Karpas-422 (cell line): ENCODE data around the gene RARA. TPM values are rescaled to one million over a fixed set of nuclear protein-coding genes. Genes with fewer than 3 reads are reported as not detected.
A peak's percentile ranks its signal among the peaks of the same experiment; 100 is the strongest.
"Not testable (repeated sequence)": the region's sequence is repeated elsewhere in the genome, so short reads cannot be mapped to it uniquely, and the experiment has no call there.

Experiments
- DNase-seq: peaks from one replicate; pipeline ENCODE4 v3.0.0-alpha.2; 2015
- H2AFZ ChIP-seq: fragments of 200-600 bp; sonication (generic); 2 replicates; pipeline ENCODE4 v1.6.1; 2014; ENCODE audit warnings: antibody characterized with exemption, low read length, mixed read lengths
- H3K27ac ChIP-seq: fragments of 200-600 bp; sonication (generic); 2 replicates; pipeline ENCODE4 v1.5.1; 2014; ENCODE audit warnings: mild to moderate bottlenecking, low read length, moderate library complexity
- H3K27me3 ChIP-seq: fragments of 200-600 bp; sonication (generic); 2 replicates; pipeline ENCODE4 v1.6.1; 2014; ENCODE audit warnings: low read length, mixed read lengths
- H3K36me3 ChIP-seq: fragments of 200-600 bp; sonication (generic); 2 replicates; pipeline ENCODE4 v1.6.1; 2014; ENCODE audit warnings: low read length, mixed read lengths; ENCODE audit not compliant: insufficient read depth
- H3K4me1 ChIP-seq: fragments of 200-600 bp; sonication (generic); 2 replicates; pipeline ENCODE4 v1.6.1; 2014; ENCODE audit warnings: mild to moderate bottlenecking, low read length, mixed read lengths
- H3K4me2 ChIP-seq: fragments of 200-600 bp; sonication (generic); 2 replicates; pipeline ENCODE4 v1.6.1; 2014; ENCODE audit warnings: low read length, low read depth, mild to moderate bottlenecking; ENCODE audit not compliant: poor library complexity, severe bottlenecking
- H3K4me3 ChIP-seq: fragments of 200-600 bp; sonication (generic); 2 replicates; pipeline ENCODE4 v1.5.1; 2014; ENCODE audit warnings: mild to moderate bottlenecking, antibody characterized with exemption, low read length, mixed read lengths
- H3K79me2 ChIP-seq: fragments of 200-600 bp; sonication (generic); 2 replicates; pipeline ENCODE4 v1.6.1; 2014; ENCODE audit warnings: mild to moderate bottlenecking, low read length, mixed read lengths
- H3K9ac ChIP-seq: fragments of 200-600 bp; sonication (generic); 2 replicates; pipeline ENCODE4 v1.6.0; 2014; ENCODE audit warnings: low read length
- H3K9me2 ChIP-seq: fragments of 200-600 bp; sonication (generic), shearing (Covaris generic); replicated peaks from 2 replicates; pipeline ENCODE4 v1.6.0; 2014; ENCODE audit warnings: mild to moderate bottlenecking, low read length, moderate library complexity; ENCODE audit not compliant: insufficient read depth
- H3K9me3 ChIP-seq: fragments of 300-700, 200-600 bp; sonication (generic); 2 replicates; pipeline ENCODE4 v1.6.1; 2014; ENCODE audit warnings: low read length, mixed read lengths
- H4K20me1 ChIP-seq: fragments of 200-600 bp; sonication (generic); 2 replicates; pipeline ENCODE4 v1.6.1; 2014; ENCODE audit warnings: mild to moderate bottlenecking, antibody characterized with exemption, low read length, low read depth; ENCODE audit not compliant: insufficient read depth
- total RNA-seq: library from RNA; depleted of rRNA; stranded (reverse); fragments of >200 nt; shearing (Covaris generic); gene quantifications from 2 replicates; pipeline ENCODE4 v1.2.3, GENCODE V29; 2014; ENCODE audit warnings: low replicate concordance

The RARA gene
- total RNA-seq, 1 experiment from 2014 or later = 21.8 TPM

DNA sequence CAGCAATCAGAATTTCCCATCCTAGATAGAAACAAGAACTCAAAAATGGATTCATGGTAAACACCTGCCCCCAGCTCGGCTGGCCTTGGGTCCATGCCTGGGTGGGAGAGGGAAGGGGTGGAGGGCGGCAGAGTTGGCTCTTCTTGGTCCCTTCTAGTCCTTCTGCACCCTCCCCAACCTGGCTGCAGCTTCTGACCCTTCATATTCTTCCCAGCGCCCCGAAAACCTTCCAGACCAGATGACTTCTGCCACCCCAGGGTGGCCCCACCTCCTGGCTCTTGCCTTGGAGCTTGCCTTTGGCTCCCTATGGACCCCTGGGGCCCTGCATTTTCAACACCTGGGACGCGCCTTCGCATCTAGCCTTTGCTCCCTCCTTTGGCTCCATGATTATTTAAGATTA lies 60.9 kb downstream of the RARA start:
- Histone ChIP-seq H3K36me3 (no peaks in the 10 kb centered on the region), H3K9me2 (no peaks in the 10 kb centered on the region), H3K9me3 (no peaks in the 10 kb centered on the region), H4K20me1 (no peaks in the 10 kb centered on the region), H3K4me1 (no peaks in the 10 kb centered on the region), H3K4me2 (no peak overlapping the region), H3K4me3 (no peak overlapping the region), H3K27me3 (no peaks in the 10 kb centered on the region), H3K27ac (no peak overlapping the region), H3K9ac (no peak overlapping the region), H2AFZ (no peak overlapping the region), H3K79me2 (no peaks in the 10 kb centered on the region)
- no peak for DNase-seq

GRCh38 chr17:40371261-40371929 lies 62.4 kb downstream of the RARA start:
- Histone ChIP-seq H3K9me2 (no peaks in the 10 kb centered on the region), H4K20me1 (no peaks in the 10 kb centered on the region), H3K36me3 (no peaks in the 10 kb centered on the region), H3K79me2 (no peaks in the 10 kb centered on the region), H3K27ac (no peak overlapping the region), H3K9ac (no peak overlapping the region), H2AFZ (no peak overlapping the region), H3K4me1 (no peaks in the 10 kb centered on the region), H3K27me3 (no peaks in the 10 kb centered on the region), H3K4me3 (no peak overlapping the region), H3K4me2 (no peak overlapping the region), H3K9me3 (no peaks in the 10 kb centered on the region)
- DNase-seq = peak; percentile 88

GRCh38 chr17:40372031-40372430 lies 63.1 kb downstream of the RARA start:
- Histone ChIP-seq H3K27me3 (no peaks in the 10 kb centered on the region), H3K9me3 (no peaks in the 10 kb centered on the region), H3K9ac (no peak overlapping the region), H3K36me3 (no peaks in the 10 kb centered on the region), H4K20me1 (no peaks in the 10 kb centered on the region), H3K4me1 (no peaks in the 10 kb centered on the region), H3K4me3 (no peak overlapping the region), H3K79me2 (no peaks in the 10 kb centered on the region), H2AFZ (no peak overlapping the region), H3K27ac (no peak overlapping the region), H3K4me2 (no peak overlapping the region), H3K9me2 (no peaks in the 10 kb centered on the region)
- no peak for DNase-seq

- H3K4me2 ChIP-seq, H3K4me1 ChIP-seq, H3K9me3 ChIP-seq, H3K27ac ChIP-seq, H3K79me2 ChIP-seq, DNase-seq, H3K9me2 ChIP-seq, H3K27me3 ChIP-seq, H3K9ac ChIP-seq, H3K36me3 ChIP-seq, H2AFZ ChIP-seq, H4K20me1 ChIP-seq, H3K4me3 ChIP-seq: not testable (repeated sequence)
These were observed 63.7 kb downstream of the RARA start for GRCh38 chr17:40372644-40373043.

DNA sequence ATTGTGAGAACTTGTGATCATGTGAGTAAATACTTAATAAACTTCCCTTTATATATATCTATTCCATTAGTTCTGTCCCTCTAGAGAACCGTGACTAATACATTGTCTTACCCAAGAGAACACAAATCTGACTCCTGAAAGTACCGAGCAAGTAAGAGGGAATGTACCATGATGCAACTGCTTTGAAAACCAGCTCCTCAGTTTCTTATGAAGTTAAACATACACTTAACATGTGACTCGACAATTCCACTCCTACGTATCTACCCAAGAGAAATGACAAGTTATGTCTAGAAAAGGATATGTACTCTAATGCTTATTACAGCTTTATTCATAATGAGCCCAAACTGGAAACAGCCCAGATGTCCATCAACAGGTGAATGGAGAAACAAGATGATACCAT lies 64.3 kb downstream of the RARA start:
- Histone ChIP-seq H3K9ac (no peak overlapping the region), H3K27ac (no peak overlapping the region), H3K4me1 (no peaks in the 10 kb centered on the region), H3K79me2 (no peaks in the 10 kb centered on the region), H2AFZ (no peak overlapping the region), H3K4me3 (no peak overlapping the region), H3K27me3 (no peaks in the 10 kb centered on the region), H4K20me1 (no peaks in the 10 kb centered on the region), H3K4me2 (no peak overlapping the region), H3K36me3 (no peaks in the 10 kb centered on the region), H3K9me3 (no peaks in the 10 kb centered on the region), H3K9me2 (no peaks in the 10 kb centered on the region)
- DNase-seq = no peak

DNA sequence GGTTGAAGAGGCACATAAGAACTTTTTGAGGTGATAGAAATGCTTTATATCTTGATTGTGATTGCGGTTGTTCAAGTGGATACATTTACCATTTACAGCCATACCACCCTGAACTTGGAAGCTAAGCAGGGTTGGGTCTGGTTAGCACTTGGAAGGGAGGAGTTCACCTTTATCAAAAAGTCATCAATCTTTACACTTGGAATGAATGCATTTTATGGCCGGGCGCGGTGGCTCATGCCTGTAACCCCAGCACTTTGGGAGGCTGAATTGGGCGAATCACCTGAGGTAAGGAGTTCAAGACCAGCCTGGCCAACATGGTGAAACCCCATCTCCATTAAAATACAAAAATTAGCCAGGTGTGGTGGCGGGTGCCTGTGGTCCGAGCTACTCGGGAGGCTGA lies 65.0 kb downstream of the RARA start:
- Histone ChIP-seq H3K27me3 (no peaks in the 10 kb centered on the region), H3K4me2 (no peak overlapping the region), H4K20me1 (no peaks in the 10 kb centered on the region), H3K4me3 (no peak overlapping the region), H2AFZ (no peak overlapping the region), H3K9me2 (no peaks in the 10 kb centered on the region), H3K36me3 (no peaks in the 10 kb centered on the region), H3K9me3 (no peaks in the 10 kb centered on the region), H3K4me1 (no peaks in the 10 kb centered on the region), H3K27ac (no peak overlapping the region), H3K9ac (no peak overlapping the region), H3K79me2 (no peaks in the 10 kb centered on the region)
- no peak for DNase-seq

GRCh38 chr17:40374821-40375498 lies 66.0 kb downstream of the RARA start:
- H2AFZ ChIP-seq = no peak overlapping the region
- H3K4me3 ChIP-seq = no peak overlapping the region
- no peaks in the 10 kb centered on the region for H4K20me1 ChIP-seq
- H3K4me2 ChIP-seq = no peak overlapping the region
- no peaks in the 10 kb centered on the region for H3K9me2 ChIP-seq
- H3K9ac ChIP-seq = no peak overlapping the region
- no peaks in the 10 kb centered on the region for H3K36me3 ChIP-seq
- H3K9me3 ChIP-seq = no peaks in the 10 kb centered on the region
- H3K27me3 ChIP-seq = no peaks in the 10 kb centered on the region
- DNase-seq = no peak
- no peaks in the 10 kb centered on the region for H3K4me1 ChIP-seq
- no peak overlapping the region for H3K27ac ChIP-seq
- H3K79me2 ChIP-seq = no peaks in the 10 kb centered on the region

- H3K9me3 ChIP-seq, H3K4me1 ChIP-seq, DNase-seq, H3K36me3 ChIP-seq, H3K9me2 ChIP-seq, H3K27me3 ChIP-seq, H2AFZ ChIP-seq, H3K4me2 ChIP-seq, H3K9ac ChIP-seq, H3K4me3 ChIP-seq, H3K79me2 ChIP-seq, H4K20me1 ChIP-seq, H3K27ac ChIP-seq: not testable (repeated sequence)
These were observed 66.8 kb downstream of the RARA start for GRCh38 chr17:40375786-40376185.
